ENCODE results near the gene PGA3.

The PGA3 gene

GRCh38 chr11:61254403-61255025 lies 51.2 kb downstream of the PGA3 start:
- Histone ChIP-seq H3K9ac (ENCODE audit: low read depth, low read length) (no peak overlapping the region), H3K27ac (ENCODE audit: low read depth, low read length) (no peak overlapping the region), H3K9me3 (ENCODE audit: control insufficient read depth, insufficient read depth, low read length) (no peaks in the 10 kb centered on the region), H3K27me3 (ENCODE audit: control insufficient read depth, insufficient read depth, low read length) (no peaks in the 10 kb centered on the region), H3K4me3 (ENCODE audit: low read depth, low read length) (no peak overlapping the region), H3K4me1 (ENCODE audit: control insufficient read depth, insufficient read depth, low read length) (no peaks in the 10 kb centered on the region), H3K36me3 (ENCODE audit: control insufficient read depth, insufficient read depth, low read length) (peaks cover 21% of the 10 kb centered on the region)

GRCh38 chr11:61256710-61257482 lies 53.6 kb downstream of the PGA3 start:
- Histone ChIP-seq H3K9ac (ENCODE audit: low read depth, low read length) (no peak overlapping the region), H3K4me3 (ENCODE audit: low read depth, low read length) (no peak overlapping the region), H3K27ac (ENCODE audit: low read depth, low read length) (no peak overlapping the region), H3K27me3 (ENCODE audit: control insufficient read depth, insufficient read depth, low read length) (no peaks in the 10 kb centered on the region), H3K4me1 (ENCODE audit: control insufficient read depth, insufficient read depth, low read length) (no peaks in the 10 kb centered on the region), H3K9me3 (ENCODE audit: control insufficient read depth, insufficient read depth, low read length) (no peaks in the 10 kb centered on the region), H3K36me3 (ENCODE audit: control insufficient read depth, insufficient read depth, low read length) (peaks cover 22% of the 10 kb centered on the region)

DNA sequence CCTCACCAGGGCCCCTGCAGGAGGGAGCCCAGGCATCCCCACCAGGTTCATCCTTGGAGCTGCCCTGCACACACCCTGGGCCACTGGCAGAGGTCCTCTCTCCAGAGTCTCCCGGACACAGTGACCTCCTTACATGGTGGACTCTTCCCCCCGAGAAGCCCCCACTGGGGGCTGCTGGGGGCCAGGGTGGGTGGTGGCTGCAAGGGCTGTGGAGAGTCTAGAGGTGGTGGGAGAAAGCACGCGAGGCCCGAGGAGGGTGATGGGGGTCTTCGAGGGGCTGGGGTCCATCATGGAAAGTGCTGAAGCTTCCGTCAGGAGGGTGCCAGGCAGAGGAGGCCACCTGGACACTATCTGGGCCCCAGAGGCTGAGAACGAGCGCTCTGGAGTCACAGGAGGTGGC lies 55.2 kb downstream of the PGA3 start:
- peaks cover 29% of the 10 kb centered on the region for H3K36me3 ChIP-seq (ENCODE audit: control insufficient read depth, insufficient read depth, low read length)
- no peaks in the 10 kb centered on the region for H3K4me1 ChIP-seq (ENCODE audit: control insufficient read depth, insufficient read depth, low read length)
- no peak overlapping the region for H3K9ac ChIP-seq (ENCODE audit: low read depth, low read length)
- H3K27ac ChIP-seq (ENCODE audit: low read depth, low read length), result no peak overlapping the region
- H3K9me3 ChIP-seq (ENCODE audit: control insufficient read depth, insufficient read depth, low read length), result no peaks in the 10 kb centered on the region
- H3K27me3 ChIP-seq (ENCODE audit: control insufficient read depth, insufficient read depth, low read length), result no peaks in the 10 kb centered on the region
- H3K4me3 ChIP-seq (ENCODE audit: low read depth, low read length), result no peak overlapping the region

DNA sequence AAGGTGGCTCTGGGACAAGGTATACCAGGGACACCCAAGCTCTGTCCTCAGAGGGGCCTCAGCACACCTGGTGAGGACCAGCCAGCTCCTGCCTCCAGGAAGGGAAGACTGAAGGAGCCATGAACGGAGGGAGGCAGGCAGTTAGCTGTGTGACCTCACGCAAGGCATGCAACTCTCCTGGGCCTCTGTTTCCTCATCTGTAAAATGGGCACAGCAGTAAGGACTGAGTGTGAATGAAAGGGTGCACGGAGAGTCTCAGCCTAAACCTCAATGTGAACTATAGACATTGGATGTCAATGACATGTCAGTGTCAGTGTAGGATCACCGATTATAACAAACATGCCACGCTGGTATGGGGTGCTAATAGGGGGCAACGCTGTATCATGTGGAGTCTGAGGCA lies 56.0 kb downstream of the PGA3 start:
- Histone ChIP-seq H3K9me3 (ENCODE audit: control insufficient read depth, insufficient read depth, low read length) (no peaks in the 10 kb centered on the region), H3K9ac (ENCODE audit: low read depth, low read length) (no peak overlapping the region), H3K36me3 (ENCODE audit: control insufficient read depth, insufficient read depth, low read length) (peaks cover 31% of the 10 kb centered on the region), H3K27me3 (ENCODE audit: control insufficient read depth, insufficient read depth, low read length) (no peaks in the 10 kb centered on the region), H3K4me3 (ENCODE audit: low read depth, low read length) (no peak overlapping the region), H3K4me1 (ENCODE audit: control insufficient read depth, insufficient read depth, low read length) (no peaks in the 10 kb centered on the region), H3K27ac (ENCODE audit: low read depth, low read length) (no peak overlapping the region)

All from HUES48 (cell line).